AG04450 (cell line): ENCODE measurements around the gene ZNF433. TPM values are rescaled to one million over a fixed set of nuclear protein-coding genes. Genes with fewer than 3 reads are reported as not detected.
"Not testable (repeated sequence)": the region's sequence is repeated elsewhere in the genome, so short reads cannot be mapped to it uniquely, and the experiment has no call there.

Experiments used
- CTCF ChIA-PET: fragments of 300-600, 350-600 bp; formaldehyde crosslinking; extraction: SDS; loops from one replicate; lab custom pipeline; 2022; ENCODE audit warnings: antibody characterized with exemption, inconsistent platforms; lab: Charles Lee
- POLR2A ChIA-PET: fragments of 350-600 bp; formaldehyde crosslinking; extraction: SDS; loops from one replicate; lab custom pipeline; 2021; ENCODE audit warnings: antibody characterized with exemption, inconsistent platforms; lab: Yijun Ruan, JAX
- DNase-seq: peaks from one replicate; pipeline ENCODE4 v3.0.0-alpha.2; 2011; ENCODE audit warnings: low read depth, low spot score
- H3K27ac ChIP-seq: one replicate; pipeline ENCODE4 v1.5.1; 2012; ENCODE audit warnings: low read depth, low read length, control low read depth
- H3K27me3 ChIP-seq: one replicate; pipeline ENCODE4 v1.6.0; 2012; ENCODE audit warnings: low read length; ENCODE audit not compliant: control insufficient read depth, insufficient read depth
- H3K4me3 ChIP-seq: 2 replicates; pipeline ENCODE4 v1.5.1; 2011; ENCODE audit warnings: mild to moderate bottlenecking, low read depth, low read length, control low read depth
- H3K9me3 ChIP-seq: 2 replicates; pipeline ENCODE4 v1.5.1; 2012; ENCODE audit warnings: low read length; ENCODE audit not compliant: control insufficient read depth, insufficient read depth
- CTCF ChIP-seq: IDR thresholded peaks from 2 replicates; pipeline ENCODE4 v1.5.1; 2011; ENCODE audit warnings: low read depth, low read length, control low read depth, inconsistent platforms
- polyA plus RNA-seq: library from polyadenylated mRNA; depleted of rRNA; stranded (reverse); fragments of >200 nt; gene quantifications from 2 replicates; pipeline ENCODE4 v1.2.3, GENCODE V29; 2011

Gene ZNF433
- polyA plus RNA-seq, 1 experiment = 5.6 TPM

GRCh38 chr19:12015753-12016116 lies 19.7 kb downstream of the ZNF433 start:
- Histone ChIP-seq H3K27me3 (no peaks in the 10 kb centered on the region), H3K4me3 (no peak overlapping the region), H3K27ac (no peak overlapping the region), H3K9me3 (peaks cover 76% of the 10 kb centered on the region)
- no peak for TF ChIP-seq CTCF
- no peak for DNase-seq
- CTCF ChIA-PET = no interaction called here
- POLR2A ChIA-PET = no interaction called here

- TF ChIP-seq CTCF = no peak
- ChIA-PET CTCF (no interaction called here), POLR2A (no interaction called here)
- peaks cover 74% of the 10 kb centered on the region for H3K9me3 ChIP-seq
- no peak overlapping the region for H3K4me3 ChIP-seq
- H3K27ac ChIP-seq = no peak overlapping the region
- no peak for DNase-seq
- no peaks in the 10 kb centered on the region for H3K27me3 ChIP-seq
These were observed 20.3 kb downstream of the ZNF433 start for GRCh38 chr19:12015015-12015752.

GRCh38 chr19:12000152-12000981 lies 35.1 kb downstream of the ZNF433 start:
- no peak overlapping the region for H3K27ac ChIP-seq
- no peak for TF ChIP-seq CTCF
- ChIA-PET CTCF (interaction anchor here (0.8 kb wide), 1 partner anchor 202 kb away, joined by 3 read pairs; the partner anchor contains the start of gene ZNF491), POLR2A (no interaction called here)
- no peak overlapping the region for H3K4me3 ChIP-seq
- peaks cover 30% of the 10 kb centered on the region for H3K9me3 ChIP-seq
- no peak for DNase-seq
- H3K27me3 ChIP-seq = no peaks in the 10 kb centered on the region

GRCh38 chr19:11995174-11995573 lies 40.3 kb downstream of the ZNF433 start:
- POLR2A ChIA-PET = interaction anchor here (0.7 kb wide), 1 partner anchor 167 kb away, joined by 3 read pairs; no protein-coding TSS in a partner anchor
- CTCF ChIA-PET = no interaction called here
- Histone ChIP-seq H3K4me3 (no peak overlapping the region), H3K27ac (no peak overlapping the region), H3K9me3 (peaks cover 7% of the 10 kb centered on the region), H3K27me3 (no peaks in the 10 kb centered on the region)
- no peak for TF ChIP-seq CTCF
- DNase-seq = no peak

- CTCF ChIA-PET = interaction anchor here (0.7 to 6.0 kb wide), 3 partner anchors 68 to 194 kb away, joined by 3 to 59 read pairs (median 7); partner anchors contain the start of gene ZNF491
- POLR2A ChIA-PET, H3K27ac ChIP-seq, H3K9me3 ChIP-seq, H3K4me3 ChIP-seq, DNase-seq, H3K27me3 ChIP-seq: not testable (repeated sequence)
These were observed 43.6 kb downstream of the ZNF433 start for GRCh38 chr19:11991921-11992320.
